Fibroblast of lung (primary cell): ENCODE data around the gene PDIA5. TPM values are rescaled to one million over a fixed set of nuclear protein-coding genes. Genes with fewer than 3 reads are reported as not detected.

Experiments used
- DNase-seq, 2 donors: peaks; one replicate each; pipeline versions ENCODE4 v3.0.0 to v3.0.0-alpha.2; 2010; ENCODE audit warnings: low read depth in 2 of 2
- H2AFZ ChIP-seq: 2 replicates; pipeline ENCODE4 v1.5.1; 2012; ENCODE audit warnings: low read length, control low read depth, inconsistent platforms
- H3K27ac ChIP-seq: 2 replicates; pipeline ENCODE4 v1.5.1; 2011; ENCODE audit warnings: low read length, control low read depth; ENCODE audit not compliant: insufficient read depth
- H3K27me3 ChIP-seq: 2 replicates; pipeline ENCODE4 v1.5.1; 2011; ENCODE audit warnings: mild to moderate bottlenecking, low read length; ENCODE audit not compliant: control insufficient read depth, insufficient read depth
- H3K36me3 ChIP-seq: 2 replicates; pipeline ENCODE4 v1.5.1; 2011; ENCODE audit warnings: low read length; ENCODE audit not compliant: control insufficient read depth, insufficient read depth
- H3K4me1 ChIP-seq: 2 replicates; pipeline ENCODE4 v1.5.1; 2011; ENCODE audit warnings: low read length; ENCODE audit not compliant: control insufficient read depth, insufficient read depth; ENCODE audit errors: extremely low read depth
- H3K4me2 ChIP-seq: 2 replicates; pipeline ENCODE4 v1.5.1; 2011; ENCODE audit warnings: low read length, control low read depth; ENCODE audit not compliant: insufficient read depth; ENCODE audit errors: extremely low read depth
- H3K4me3 ChIP-seq, 4 experiments: fragments of 200-600 bp in 1 of 4; sonication (generic) in 1 of 4; replicated peaks in 1 of 4; 2 replicates each; pipeline ENCODE4 v1.5.1; 2011 to 2016; ENCODE audit warnings: low read length in 4 of 4, low read depth in 3 of 4, mild to moderate bottlenecking in 3 of 4, control low read depth in 2 of 4, inconsistent platforms in 1 of 4, mixed read lengths in 1 of 4; ENCODE audit not compliant: insufficient read depth in 1 of 4; ENCODE audit errors: control extremely low read depth in 1 of 4
- H3K79me2 ChIP-seq: 2 replicates; pipeline ENCODE4 v1.5.1; 2012; ENCODE audit warnings: mild to moderate bottlenecking, low read length, inconsistent platforms; ENCODE audit not compliant: control insufficient read depth, insufficient read depth
- H3K9ac ChIP-seq: 2 replicates; pipeline ENCODE4 v1.5.1; 2011; ENCODE audit warnings: mild to moderate bottlenecking, low read length, control low read depth; ENCODE audit not compliant: insufficient read depth
- H3K9me3 ChIP-seq: 2 replicates; pipeline ENCODE4 v1.5.1; 2012; ENCODE audit warnings: low read depth, low read length; ENCODE audit not compliant: control insufficient read depth, insufficient read depth
- H4K20me1 ChIP-seq: 2 replicates; pipeline ENCODE4 v1.5.1; 2011; ENCODE audit warnings: low read length; ENCODE audit not compliant: control insufficient read depth, insufficient read depth; ENCODE audit errors: extremely low read depth
- EZH2 ChIP-seq: IDR thresholded peaks from 2 replicates; pipeline ENCODE4 v1.5.1; 2012; ENCODE audit warnings: low read length, control low read depth, mild to moderate bottlenecking; ENCODE audit errors: missing control alignments
- polyA plus RNA-seq, 2 donors: library from polyadenylated mRNA; depleted of rRNA in 1 of 2; stranded (reverse) in 1 of 2; unstranded in 1 of 2; fragments of >200 nt; gene quantifications; 2 replicates each; pipeline ENCODE4 v1.2.1, GENCODE V29; 2011 to 2012; ENCODE audit warnings: missing spikeins in 1 of 2
- total RNA-seq: library from RNA; depleted of rRNA; stranded (reverse); fragments of >200 nt; gene quantifications from 2 replicates; pipeline ENCODE4 v1.2.1, GENCODE V29; 2014
- TF ChIP-seq, protein P1 (sequence below), 2 donors: IDR thresholded peaks in 1 of 2; conservative IDR thresholded peaks in 1 of 2; 1 replicate in 1 of 2; 2 replicates in 1 of 2; pipeline ENCODE4 v1.5.1; 2011 to 2012; ENCODE audit warnings: low read length in 2 of 2, control low read depth in 1 of 2, inconsistent platforms in 1 of 2, low read depth in 1 of 2, mild to moderate bottlenecking in 1 of 2

PDIA5 gene
- total and polyA plus RNA-seq, 2 donors (not counting 1 experiment from before 2014, with no cell fraction given), result 27.9 to 51.4 TPM

DNA sequence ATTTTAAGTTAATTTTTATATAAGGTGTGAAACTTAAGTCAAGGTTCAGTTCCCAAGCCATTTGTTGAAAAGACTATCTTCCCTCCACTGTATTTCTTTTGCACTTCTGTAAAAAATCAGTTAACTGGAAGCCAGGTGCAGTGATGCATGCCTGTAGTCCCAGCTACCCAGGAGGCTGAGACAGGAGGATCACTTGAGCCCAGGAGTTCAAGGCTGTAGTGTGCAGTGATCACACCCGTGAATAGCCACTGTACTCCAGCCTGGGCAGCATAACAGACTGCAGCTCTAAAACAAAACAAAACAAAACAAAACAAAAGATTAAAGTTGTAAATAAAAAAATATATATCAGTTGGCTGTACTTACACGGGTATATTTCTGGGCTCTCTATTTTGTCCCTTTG is 101.8 kb downstream of the PDIA5 start:
- H3K36me3 ChIP-seq, result peaks cover 6% of the 10 kb centered on the region
- no peak overlapping the region for H3K4me2 ChIP-seq

DNA sequence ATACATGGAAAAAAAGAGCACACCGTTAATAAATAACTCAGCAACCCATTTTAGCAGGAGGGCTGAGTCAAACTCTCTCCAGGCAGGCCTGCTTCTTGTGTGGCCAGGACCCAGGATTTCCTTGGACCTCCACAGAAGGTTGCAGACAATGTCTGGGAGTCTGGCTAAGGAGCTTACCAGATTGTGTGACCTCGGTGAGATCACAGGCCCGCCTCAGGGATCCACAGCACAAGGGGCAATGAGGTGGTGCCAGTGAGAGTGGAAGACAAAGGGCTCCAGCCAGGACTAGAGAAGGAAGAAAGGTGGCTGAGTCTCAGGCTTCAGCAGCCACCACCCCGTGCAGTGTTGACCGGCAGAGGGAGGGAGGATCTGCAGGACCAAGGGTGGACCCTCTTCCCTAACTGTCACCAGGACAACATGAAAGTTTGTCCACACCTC is 102.7 kb downstream of the PDIA5 start:
- TF ChIP-seq, protein P1, sequence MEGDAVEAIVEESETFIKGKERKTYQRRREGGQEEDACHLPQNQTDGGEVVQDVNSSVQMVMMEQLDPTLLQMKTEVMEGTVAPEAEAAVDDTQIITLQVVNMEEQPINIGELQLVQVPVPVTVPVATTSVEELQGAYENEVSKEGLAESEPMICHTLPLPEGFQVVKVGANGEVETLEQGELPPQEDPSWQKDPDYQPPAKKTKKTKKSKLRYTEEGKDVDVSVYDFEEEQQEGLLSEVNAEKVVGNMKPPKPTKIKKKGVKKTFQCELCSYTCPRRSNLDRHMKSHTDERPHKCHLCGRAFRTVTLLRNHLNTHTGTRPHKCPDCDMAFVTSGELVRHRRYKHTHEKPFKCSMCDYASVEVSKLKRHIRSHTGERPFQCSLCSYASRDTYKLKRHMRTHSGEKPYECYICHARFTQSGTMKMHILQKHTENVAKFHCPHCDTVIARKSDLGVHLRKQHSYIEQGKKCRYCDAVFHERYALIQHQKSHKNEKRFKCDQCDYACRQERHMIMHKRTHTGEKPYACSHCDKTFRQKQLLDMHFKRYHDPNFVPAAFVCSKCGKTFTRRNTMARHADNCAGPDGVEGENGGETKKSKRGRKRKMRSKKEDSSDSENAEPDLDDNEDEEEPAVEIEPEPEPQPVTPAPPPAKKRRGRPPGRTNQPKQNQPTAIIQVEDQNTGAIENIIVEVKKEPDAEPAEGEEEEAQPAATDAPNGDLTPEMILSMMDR (conservative IDR thresholded peaks at IDR 0.05 in 1 of 2, IDR thresholded peaks at IDR 0.05 in 1 of 2; ENCODE audit: low read depth in 1 of 2, low read length in 2 of 2), result no peak
- Histone ChIP-seq H3K9ac (no peak overlapping the region), H3K27ac (no peak overlapping the region), H3K79me2 (no peaks in the 10 kb centered on the region), H3K27me3 (no peaks in the 10 kb centered on the region), H3K36me3 (peaks cover 3% of the 10 kb centered on the region), H4K20me1 (no peaks in the 10 kb centered on the region), H3K9me3 (no peaks in the 10 kb centered on the region), H3K4me1 (no peaks in the 10 kb centered on the region), H3K4me3 (no peak overlapping the region), H2AFZ (no peak overlapping the region), H3K4me2 (no peak overlapping the region)
- DNase-seq, result no peak

More for the DNA sequence above, 101.8 kb downstream of the PDIA5 start:
- H3K9ac ChIP-seq, result no peak overlapping the region
- H3K4me1 ChIP-seq, result no peaks in the 10 kb centered on the region
- no peak for TF ChIP-seq EZH2
- TF ChIP-seq, protein P1 (conservative IDR thresholded peaks at IDR 0.05 in 1 of 2, IDR thresholded peaks at IDR 0.05 in 1 of 2; ENCODE audit: low read depth in 1 of 2, low read length in 2 of 2), result no peak
- no peak overlapping the region for H2AFZ ChIP-seq
- H4K20me1 ChIP-seq, result no peaks in the 10 kb centered on the region
- H3K79me2 ChIP-seq, result no peaks in the 10 kb centered on the region
- no peak for DNase-seq
- no peak overlapping the region for H3K4me3 ChIP-seq
- no peaks in the 10 kb centered on the region for H3K27me3 ChIP-seq
- no peak overlapping the region for H3K27ac ChIP-seq
- H3K9me3 ChIP-seq, result no peaks in the 10 kb centered on the region

DNA sequence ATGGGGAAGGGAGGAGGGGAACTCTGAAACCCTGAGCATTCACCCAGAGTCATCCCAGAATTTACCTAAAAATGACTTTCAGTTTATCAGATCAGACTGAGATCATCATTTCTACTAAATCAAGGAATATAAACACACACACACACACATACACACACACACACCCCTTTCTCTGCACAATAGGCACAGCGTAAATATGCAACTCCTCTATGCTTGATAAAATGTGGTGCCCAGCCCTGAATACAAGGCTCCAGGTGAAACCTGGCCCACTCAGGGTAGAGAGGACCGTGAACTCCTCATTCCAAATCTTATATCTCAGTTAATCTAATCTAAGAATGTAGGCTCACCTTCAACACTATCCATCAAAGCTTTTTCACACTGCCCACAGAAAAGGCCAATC is 103.1 kb downstream of the PDIA5 start:
- no peak overlapping the region for H3K27ac ChIP-seq
- no peaks in the 10 kb centered on the region for H3K9me3 ChIP-seq
- H3K9ac ChIP-seq, result no peak overlapping the region
- TF ChIP-seq, protein P1 (conservative IDR thresholded peaks at IDR 0.05 in 1 of 2, IDR thresholded peaks at IDR 0.05 in 1 of 2; ENCODE audit: low read depth in 1 of 2, low read length in 2 of 2), result no peak
- TF ChIP-seq EZH2, result no peak
- no peaks in the 10 kb centered on the region for H3K4me1 ChIP-seq
- no peak for DNase-seq
- H3K27me3 ChIP-seq, result no peaks in the 10 kb centered on the region
- no peaks in the 10 kb centered on the region for H4K20me1 ChIP-seq
- H3K4me2 ChIP-seq, result no peak overlapping the region
- H3K4me3 ChIP-seq, result no peak overlapping the region
- H3K79me2 ChIP-seq, result no peaks in the 10 kb centered on the region
- H3K36me3 ChIP-seq, result peaks cover 3% of the 10 kb centered on the region
- no peak overlapping the region for H2AFZ ChIP-seq
